Measurements from ENCODE around the gene PRKAA2.

DNA sequence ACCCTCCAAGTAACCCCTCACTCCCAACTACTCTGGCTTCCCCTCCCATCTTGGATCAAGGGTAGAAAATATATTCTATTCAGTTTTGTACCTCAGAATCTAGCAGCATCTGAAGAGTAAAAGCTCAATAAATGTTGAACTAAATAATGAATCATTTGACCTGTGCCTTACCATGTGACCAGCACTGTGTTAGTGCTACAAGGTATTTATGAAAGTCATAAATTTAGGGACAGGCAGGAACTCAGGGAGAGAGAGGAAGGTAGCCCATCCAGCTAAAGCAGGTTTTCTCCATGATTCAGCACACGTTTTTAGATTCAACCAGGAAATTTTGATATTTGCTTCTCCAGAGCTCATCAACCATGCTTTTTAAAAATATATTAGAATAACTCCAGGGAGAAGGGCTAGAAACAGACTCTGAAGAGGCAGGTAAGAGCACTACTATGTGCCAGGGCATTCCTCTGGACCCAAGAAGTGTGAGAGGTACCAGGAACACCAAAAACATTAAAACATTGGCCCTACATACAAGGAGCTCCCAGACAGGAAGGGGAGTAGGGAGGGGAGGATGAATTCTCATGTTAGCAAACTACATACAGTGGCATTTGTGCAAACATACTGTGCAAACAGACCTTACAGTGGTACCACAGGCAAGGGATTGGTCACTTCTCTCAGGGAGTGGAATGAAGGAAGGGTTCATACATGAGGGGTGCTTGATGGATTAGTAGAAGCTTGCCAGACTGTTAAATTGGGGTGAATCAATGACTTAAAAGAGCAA is 109.8 kb downstream of the PRKAA2 start:
- TF ChIP-seq CTCF (IDR thresholded peaks at IDR 0.05) (no peak), POLR2A (IDR thresholded peaks at IDR 0.05) (no peak)
